Neural cell (in vitro differentiated cells): ENCODE measurements around the gene ELK4. TPM values are rescaled to one million over a fixed set of nuclear protein-coding genes. Genes with fewer than 3 reads are reported as not detected.

Experiments used
- H2AFZ ChIP-seq: fragments of 200-600, 300-800 bp; sonication (generic), shearing (Covaris generic); 2 replicates; pipeline ENCODE4 v1.6.0; 2014; ENCODE audit warnings: low read depth, mild to moderate bottlenecking, antibody characterized with exemption, low read length, moderate library complexity
- H3F3A ChIP-seq: fragments of 200-600 bp; shearing (Covaris generic); 2 replicates; pipeline ENCODE4 v1.6.1; 2016; ENCODE audit warnings: mild to moderate bottlenecking, moderate library complexity, mixed read lengths, antibody characterized with exemption, low read length; ENCODE audit not compliant: insufficient read depth, poor library complexity, severe bottlenecking
- H3K27ac ChIP-seq: fragments of 200-600, 300-800 bp; sonication (generic), shearing (Covaris generic); 2 replicates; pipeline ENCODE4 v1.5.1; 2014; ENCODE audit warnings: mild to moderate bottlenecking, low read length, moderate library complexity
- H3K27me3 ChIP-seq: fragments of 300-800, 200-600 bp; sonication (generic), shearing (Covaris generic); 2 replicates; pipeline ENCODE4 v1.6.0; 2014; ENCODE audit warnings: mild to moderate bottlenecking, low read depth, low read length, moderate library complexity; ENCODE audit not compliant: insufficient read depth
- H3K36me3 ChIP-seq: fragments of 300-800, 200-600 bp; sonication (generic), shearing (Covaris generic); 2 replicates; pipeline ENCODE4 v1.5.1; 2014; ENCODE audit warnings: mild to moderate bottlenecking, antibody characterized with exemption, low read length, moderate library complexity; ENCODE audit not compliant: insufficient read depth
- H3K4me2 ChIP-seq: fragments of 300-800, 200-600 bp; sonication (generic), shearing (Covaris generic); 2 replicates; pipeline ENCODE4 v1.6.0; 2014; ENCODE audit warnings: mild to moderate bottlenecking, low read length
- H3K4me3 ChIP-seq: fragments of 300-800, 200-600 bp; sonication (generic), shearing (Covaris generic); 2 replicates; pipeline ENCODE4 v1.5.1; 2014; ENCODE audit warnings: mild to moderate bottlenecking, low read length, moderate library complexity
- H3K79me2 ChIP-seq: fragments of 200-600 bp; shearing (Covaris generic); replicated peaks from 2 replicates; pipeline ENCODE4 v1.6.0; 2014; ENCODE audit warnings: mild to moderate bottlenecking, low read length, moderate library complexity; ENCODE audit not compliant: insufficient read depth
- H3K9ac ChIP-seq: fragments of 300-800, 200-600 bp; sonication (generic), shearing (Covaris generic); 2 replicates; pipeline ENCODE4 v1.6.1; 2016; ENCODE audit warnings: mild to moderate bottlenecking, low read length, mixed read lengths
- H3K9me2 ChIP-seq: fragments of 200-600 bp; shearing (Covaris generic); 2 replicates; pipeline ENCODE4 v1.6.1; 2016; ENCODE audit warnings: mild to moderate bottlenecking, low read length, mixed read lengths; ENCODE audit not compliant: insufficient read depth
- H3K9me3 ChIP-seq: fragments of 200-600, 300-800 bp; sonication (generic), shearing (Covaris generic); 2 replicates; pipeline ENCODE4 v1.6.1; 2016; ENCODE audit warnings: mild to moderate bottlenecking, mixed run types, low read length, moderate library complexity, mixed read lengths
- H4K20me1 ChIP-seq: fragments of 200-600 bp; shearing (Covaris generic); 2 replicates; pipeline ENCODE4 v1.6.1; 2016; ENCODE audit warnings: mild to moderate bottlenecking, mixed run types; ENCODE audit not compliant: insufficient read depth
- EP300 ChIP-seq: fragments of 450-650 bp; conservative IDR thresholded peaks from 2 replicates; pipeline ENCODE4 v1.6.1; 2014; ENCODE audit warnings: antibody characterized with exemption, mild to moderate bottlenecking, moderate library complexity; ENCODE audit not compliant: poor library complexity, severe bottlenecking
- EZH2 ChIP-seq: fragments of 200-600, 300-800 bp; shearing (Covaris generic), sonication (generic); IDR thresholded peaks from 2 replicates; pipeline ENCODE4 v1.6.1; 2014; ENCODE audit warnings: antibody characterized with exemption, low read length, borderline replicate concordance, mild to moderate bottlenecking; ENCODE audit not compliant: insufficient read depth, poor library complexity, severe bottlenecking
- MXI1 ChIP-seq: fragments of 450-650 bp; conservative IDR thresholded peaks from 2 replicates; pipeline ENCODE4 v1.6.1; 2014; ENCODE audit warnings: antibody characterized with exemption, mild to moderate bottlenecking; ENCODE audit not compliant: poor library complexity, severe bottlenecking
- POLR2AphosphoS5 ChIP-seq: IDR thresholded peaks from 2 replicates; pipeline ENCODE4 v1.6.1; 2012
- RAD21 ChIP-seq: fragments of 450-650 bp; conservative IDR thresholded peaks from 2 replicates; pipeline ENCODE4 v1.6.1; 2014; ENCODE audit warnings: antibody characterized with exemption, mild to moderate bottlenecking, moderate library complexity
- SMC3 ChIP-seq: fragments of 450-650 bp; conservative IDR thresholded peaks from 2 replicates; pipeline ENCODE4 v1.6.1; 2014; ENCODE audit warnings: antibody characterized with exemption, mild to moderate bottlenecking, moderate library complexity; ENCODE audit not compliant: poor library complexity
- TAF1 ChIP-seq: IDR thresholded peaks from 2 replicates; pipeline ENCODE4 v1.6.1; 2012; ENCODE audit warnings: low read depth
- polyA plus RNA-seq: library from polyadenylated mRNA; depleted of rRNA; stranded (reverse); fragments of >200 nt; gene quantifications from 2 replicates; pipeline ENCODE4 v1.2.3, GENCODE V29; 2014
- TF ChIP-seq, protein P1 (sequence below): IDR thresholded peaks from 2 replicates; pipeline ENCODE4 v1.6.1; 2012; ENCODE audit warnings: borderline replicate concordance
- TF ChIP-seq, protein P2 (sequence below): fragments of 450-650 bp; IDR thresholded peaks from 2 replicates; pipeline ENCODE4 v1.5.1; 2014; ENCODE audit warnings: antibody characterized with exemption, mild to moderate bottlenecking, moderate library complexity; ENCODE audit not compliant: poor library complexity, severe bottlenecking

The ELK4 gene
- polyA plus RNA-seq, 1 donor from 2014 or later, result 10.0 TPM

DNA sequence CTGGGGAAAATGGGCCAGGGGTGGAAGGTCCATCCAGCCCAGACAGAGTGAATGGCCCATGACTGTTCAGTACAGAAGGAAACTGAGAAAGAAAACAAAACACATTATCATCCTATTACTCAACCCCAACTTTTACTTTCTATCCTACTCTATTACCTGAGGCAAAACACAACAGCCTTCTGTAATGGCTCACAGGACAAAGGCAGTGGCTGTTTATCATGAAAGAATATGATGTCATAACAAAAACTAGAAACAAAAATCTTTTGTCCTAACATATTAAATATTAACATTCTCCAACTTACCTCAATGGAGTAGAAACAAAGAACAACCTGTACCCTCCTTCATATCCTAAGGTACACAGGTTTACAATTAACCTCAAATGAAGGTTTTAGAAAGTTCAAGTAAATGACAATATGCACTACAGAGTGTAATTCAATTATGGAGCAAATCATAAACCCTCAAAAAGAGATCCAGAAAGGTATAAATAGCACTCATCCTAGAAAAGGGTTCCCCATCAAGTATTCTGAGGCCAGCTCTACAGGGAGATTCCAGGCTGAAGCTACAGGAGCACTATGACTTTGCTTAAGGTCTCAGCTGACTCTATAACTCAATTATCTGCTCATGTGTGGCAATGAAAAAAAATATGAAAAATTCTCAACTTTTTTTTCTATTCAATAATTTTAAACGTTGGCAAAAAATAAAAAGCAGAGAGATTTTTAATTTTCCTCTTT, 15.1 kb downstream of the ELK4 start:
- H3F3A ChIP-seq, result no peaks in the 10 kb centered on the region
- H3K27ac ChIP-seq, result no peak overlapping the region
- TF ChIP-seq, protein P1, sequence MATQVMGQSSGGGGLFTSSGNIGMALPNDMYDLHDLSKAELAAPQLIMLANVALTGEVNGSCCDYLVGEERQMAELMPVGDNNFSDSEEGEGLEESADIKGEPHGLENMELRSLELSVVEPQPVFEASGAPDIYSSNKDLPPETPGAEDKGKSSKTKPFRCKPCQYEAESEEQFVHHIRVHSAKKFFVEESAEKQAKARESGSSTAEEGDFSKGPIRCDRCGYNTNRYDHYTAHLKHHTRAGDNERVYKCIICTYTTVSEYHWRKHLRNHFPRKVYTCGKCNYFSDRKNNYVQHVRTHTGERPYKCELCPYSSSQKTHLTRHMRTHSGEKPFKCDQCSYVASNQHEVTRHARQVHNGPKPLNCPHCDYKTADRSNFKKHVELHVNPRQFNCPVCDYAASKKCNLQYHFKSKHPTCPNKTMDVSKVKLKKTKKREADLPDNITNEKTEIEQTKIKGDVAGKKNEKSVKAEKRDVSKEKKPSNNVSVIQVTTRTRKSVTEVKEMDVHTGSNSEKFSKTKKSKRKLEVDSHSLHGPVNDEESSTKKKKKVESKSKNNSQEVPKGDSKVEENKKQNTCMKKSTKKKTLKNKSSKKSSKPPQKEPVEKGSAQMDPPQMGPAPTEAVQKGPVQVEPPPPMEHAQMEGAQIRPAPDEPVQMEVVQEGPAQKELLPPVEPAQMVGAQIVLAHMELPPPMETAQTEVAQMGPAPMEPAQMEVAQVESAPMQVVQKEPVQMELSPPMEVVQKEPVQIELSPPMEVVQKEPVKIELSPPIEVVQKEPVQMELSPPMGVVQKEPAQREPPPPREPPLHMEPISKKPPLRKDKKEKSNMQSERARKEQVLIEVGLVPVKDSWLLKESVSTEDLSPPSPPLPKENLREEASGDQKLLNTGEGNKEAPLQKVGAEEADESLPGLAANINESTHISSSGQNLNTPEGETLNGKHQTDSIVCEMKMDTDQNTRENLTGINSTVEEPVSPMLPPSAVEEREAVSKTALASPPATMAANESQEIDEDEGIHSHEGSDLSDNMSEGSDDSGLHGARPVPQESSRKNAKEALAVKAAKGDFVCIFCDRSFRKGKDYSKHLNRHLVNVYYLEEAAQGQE, result no peak
- TF ChIP-seq EP300, result no peak
- TF ChIP-seq POLR2AphosphoS5, result no peak
- TF ChIP-seq, protein P2, sequence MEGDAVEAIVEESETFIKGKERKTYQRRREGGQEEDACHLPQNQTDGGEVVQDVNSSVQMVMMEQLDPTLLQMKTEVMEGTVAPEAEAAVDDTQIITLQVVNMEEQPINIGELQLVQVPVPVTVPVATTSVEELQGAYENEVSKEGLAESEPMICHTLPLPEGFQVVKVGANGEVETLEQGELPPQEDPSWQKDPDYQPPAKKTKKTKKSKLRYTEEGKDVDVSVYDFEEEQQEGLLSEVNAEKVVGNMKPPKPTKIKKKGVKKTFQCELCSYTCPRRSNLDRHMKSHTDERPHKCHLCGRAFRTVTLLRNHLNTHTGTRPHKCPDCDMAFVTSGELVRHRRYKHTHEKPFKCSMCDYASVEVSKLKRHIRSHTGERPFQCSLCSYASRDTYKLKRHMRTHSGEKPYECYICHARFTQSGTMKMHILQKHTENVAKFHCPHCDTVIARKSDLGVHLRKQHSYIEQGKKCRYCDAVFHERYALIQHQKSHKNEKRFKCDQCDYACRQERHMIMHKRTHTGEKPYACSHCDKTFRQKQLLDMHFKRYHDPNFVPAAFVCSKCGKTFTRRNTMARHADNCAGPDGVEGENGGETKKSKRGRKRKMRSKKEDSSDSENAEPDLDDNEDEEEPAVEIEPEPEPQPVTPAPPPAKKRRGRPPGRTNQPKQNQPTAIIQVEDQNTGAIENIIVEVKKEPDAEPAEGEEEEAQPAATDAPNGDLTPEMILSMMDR, result no peak
- TF ChIP-seq MXI1, result no peak
- no peak for TF ChIP-seq RAD21
- no peak for TF ChIP-seq TAF1
- TF ChIP-seq SMC3, result no peak
- no peak for TF ChIP-seq EZH2
- H3K36me3 ChIP-seq, result no peaks in the 10 kb centered on the region
- H3K4me2 ChIP-seq, result no peak overlapping the region
- H3K79me2 ChIP-seq, result no peaks in the 10 kb centered on the region
- no peak overlapping the region for H3K9ac ChIP-seq
- no peak overlapping the region for H3K4me3 ChIP-seq
- no peaks in the 10 kb centered on the region for H3K9me2 ChIP-seq
- no peaks in the 10 kb centered on the region for H4K20me1 ChIP-seq
- no peaks in the 10 kb centered on the region for H3K27me3 ChIP-seq
- no peak overlapping the region for H2AFZ ChIP-seq
- H3K9me3 ChIP-seq, result no peaks in the 10 kb centered on the region

DNA sequence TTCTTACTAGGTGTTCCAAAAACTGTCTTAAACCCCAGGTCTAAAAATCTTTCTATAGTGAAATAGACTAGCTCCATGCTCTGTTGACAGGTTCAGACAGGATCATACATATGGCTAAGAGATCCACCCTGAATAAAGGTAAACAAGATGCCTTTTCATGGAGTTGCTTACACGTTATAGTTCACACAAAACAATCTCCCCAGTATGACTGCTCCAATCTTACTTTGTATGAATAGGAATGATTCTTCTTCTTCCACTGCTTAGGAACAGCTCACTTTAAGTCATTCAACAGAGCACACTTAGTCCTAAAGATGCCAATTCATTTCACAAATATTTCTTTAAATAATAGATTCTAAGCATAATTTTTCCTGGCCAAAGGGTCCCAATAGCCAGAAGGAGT, 16.0 kb downstream of the ELK4 start:
- no peaks in the 10 kb centered on the region for H3K9me3 ChIP-seq
- no peak overlapping the region for H3K4me2 ChIP-seq
- no peak overlapping the region for H3K4me3 ChIP-seq
- no peaks in the 10 kb centered on the region for H4K20me1 ChIP-seq
- no peaks in the 10 kb centered on the region for H3K27me3 ChIP-seq
- no peak overlapping the region for H3K27ac ChIP-seq
- TF ChIP-seq EZH2, result no peak
- TF ChIP-seq MXI1, result no peak
- no peak for TF ChIP-seq TAF1
- TF ChIP-seq, protein P1, result no peak
- TF ChIP-seq POLR2AphosphoS5, result no peak
- no peak for TF ChIP-seq RAD21
- no peak for TF ChIP-seq EP300
- TF ChIP-seq, protein P2, result no peak
- H3K36me3 ChIP-seq, result no peaks in the 10 kb centered on the region
- H3K9me2 ChIP-seq, result no peaks in the 10 kb centered on the region
- no peaks in the 10 kb centered on the region for H3F3A ChIP-seq
- H3K79me2 ChIP-seq, result no peaks in the 10 kb centered on the region
- no peak overlapping the region for H3K9ac ChIP-seq
- H2AFZ ChIP-seq, result no peak overlapping the region
